ENCODE measurements around the gene WDPCP. TPM values are rescaled to one million over a fixed set of nuclear protein-coding genes. Genes with fewer than 3 reads are reported as not detected.

Gene WDPCP
- total RNA-seq, 4 donors from 2014 or later: 6.5 to 41.3 (median 7.4) TPM

DNA sequence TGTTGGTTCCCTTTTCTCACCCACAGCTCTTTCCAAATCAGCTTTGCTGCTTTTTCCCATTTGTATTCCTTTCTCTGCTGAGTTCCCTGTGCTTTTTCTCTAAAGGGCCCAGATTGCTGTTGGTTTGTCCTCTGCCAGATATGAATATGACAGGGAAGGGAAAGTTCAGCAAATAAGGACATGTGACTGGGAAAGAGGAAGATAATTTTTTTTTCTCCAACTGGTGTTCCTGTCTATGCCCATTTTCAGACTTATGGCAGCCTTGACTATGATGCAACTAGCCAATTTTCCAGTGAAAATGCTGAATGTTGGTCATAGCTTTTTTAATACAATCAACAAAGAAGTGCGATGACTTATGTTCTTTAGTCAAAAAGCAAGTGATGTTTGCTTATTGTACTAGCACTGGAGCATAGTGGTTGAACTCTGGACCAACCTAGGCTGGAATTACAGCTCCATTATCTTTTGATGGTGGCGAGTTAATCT lies 8.2 kb upstream of the WDPCP start:
- Histone ChIP-seq H3K27ac (no peak overlapping the region), H3K36me3 (peaks cover 0 to 58% (median 0%) of the 10 kb centered on the region in 3 donors), H3K27me3 (no peaks in the 10 kb centered on the region), H3K4me3 (no peak overlapping the region), H3K9me3 (no peaks in the 10 kb centered on the region), H3K4me1 (peaks cover 0 to 16% (median 0%) of the 10 kb centered on the region in 4 donors)
- TF ChIP-seq CTCF (IDR thresholded peaks at IDR 0.05): no peak
- TF ChIP-seq POLR2A (IDR thresholded peaks at IDR 0.05): no peak
- no peak for DNase-seq

GRCh38 chr2:63594660-63595059 lies 6.4 kb upstream of the WDPCP start:
- Histone ChIP-seq H3K4me3 (no peak overlapping the region), H3K4me1 (peaks cover 0 to 34% (median 1%) of the 10 kb centered on the region in 4 donors), H3K9me3 (no peaks in the 10 kb centered on the region), H3K27me3 (no peaks in the 10 kb centered on the region), H3K36me3 (peaks cover 0 to 42% (median 0%) of the 10 kb centered on the region in 3 donors), H3K27ac (no peak overlapping the region)
- DNase-seq: no peak
- peak in 3 of 6 experiments; percentile 16 to 48 (median 41) for TF ChIP-seq CTCF (IDR thresholded peaks at IDR 0.05)
- no peak for TF ChIP-seq POLR2A (IDR thresholded peaks at IDR 0.05)

DNA sequence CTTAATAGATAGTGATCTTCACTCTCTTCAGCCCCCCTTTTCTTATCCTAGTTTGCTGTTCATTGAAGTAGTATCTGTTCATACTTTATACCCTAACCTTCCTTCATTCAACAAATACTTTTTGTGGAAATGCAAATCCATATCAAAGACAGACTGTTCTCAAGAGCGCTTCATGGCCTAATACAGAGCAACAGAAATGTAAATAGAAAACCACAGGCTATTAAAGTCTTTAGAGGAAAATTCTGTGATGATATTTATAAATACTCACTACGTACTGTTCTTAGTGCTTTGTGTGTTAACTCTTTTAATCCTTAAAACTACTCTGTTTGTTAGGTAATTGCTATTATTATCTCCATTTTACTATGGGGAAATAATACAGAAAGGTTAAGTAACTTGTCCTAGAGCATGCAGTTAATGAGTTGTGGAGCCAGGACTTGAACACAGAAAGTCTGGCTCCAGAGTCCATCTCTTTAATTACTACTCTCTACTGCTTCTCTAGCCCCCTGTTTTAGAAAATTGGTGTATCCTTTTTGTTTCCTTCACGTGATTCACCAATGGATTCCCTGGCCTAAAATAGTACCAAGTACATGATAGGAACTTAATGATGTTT lies 3.4 kb upstream of the WDPCP start:
- no peak for TF ChIP-seq CTCF (IDR thresholded peaks at IDR 0.05)
- no peak overlapping the region for H3K27ac ChIP-seq

DNA sequence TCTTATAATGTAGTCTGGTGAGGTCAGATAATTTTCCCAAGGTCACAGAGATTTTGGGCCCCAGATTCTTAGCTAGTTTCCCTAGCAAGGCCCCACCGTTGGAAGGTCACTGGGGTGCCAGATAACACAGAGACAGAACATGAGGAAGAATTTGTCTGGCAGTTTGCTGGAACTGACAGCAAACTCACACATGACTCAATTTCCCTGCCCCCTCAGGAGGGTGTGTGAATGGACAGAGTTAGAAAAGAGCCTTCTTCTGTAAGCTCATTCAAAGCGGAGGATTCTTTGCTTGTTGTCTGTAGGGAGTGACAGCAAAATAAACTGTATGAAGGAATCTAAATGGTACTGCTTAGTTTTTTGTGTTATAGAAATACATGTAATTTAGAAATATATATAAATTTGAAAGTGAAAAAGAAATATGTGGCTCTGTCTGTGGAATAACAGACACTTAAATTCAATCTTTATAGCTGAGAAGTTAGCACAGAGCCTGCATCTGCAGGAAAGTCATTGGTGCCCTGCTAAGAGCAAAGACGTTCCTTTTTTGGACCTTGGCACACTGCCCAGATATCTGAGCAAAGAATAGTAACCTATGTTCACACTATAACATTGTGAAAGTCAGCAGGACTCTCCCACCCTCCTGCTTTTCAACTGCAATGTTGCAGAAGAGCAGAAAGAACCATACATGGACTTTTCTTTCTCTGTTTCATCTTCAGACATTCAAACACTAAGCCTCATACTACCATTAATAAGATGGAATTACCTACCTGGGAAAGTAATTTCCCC lies 2.5 kb upstream of the WDPCP start:
- Histone ChIP-seq H3K27ac (peak overlapping the region in 1 of 4 donors; percentile 17), H3K4me3 (no peak overlapping the region), H3K36me3 (peaks cover 0 to 24% (median 0%) of the 10 kb centered on the region in 3 donors), H3K27me3 (no peaks in the 10 kb centered on the region), H3K9me3 (no peaks in the 10 kb centered on the region), H3K4me1 (peaks cover 0 to 36% (median 3%) of the 10 kb centered on the region in 4 donors)
- no peak for DNase-seq
- TF ChIP-seq CTCF (IDR thresholded peaks at IDR 0.05): no peak
- no peak for TF ChIP-seq POLR2A (IDR thresholded peaks at IDR 0.05)

More for the DNA sequence above, 3.4 kb upstream of the WDPCP start:
- no peaks in the 10 kb centered on the region for H3K27me3 ChIP-seq
- no peak for DNase-seq
- peaks cover 0 to 42% (median 3%) of the 10 kb centered on the region in 4 donors for H3K4me1 ChIP-seq
- H3K9me3 ChIP-seq: no peaks in the 10 kb centered on the region
- H3K4me3 ChIP-seq: no peak overlapping the region
- peaks cover 0 to 28% (median 0%) of the 10 kb centered on the region in 3 donors for H3K36me3 ChIP-seq

DNA sequence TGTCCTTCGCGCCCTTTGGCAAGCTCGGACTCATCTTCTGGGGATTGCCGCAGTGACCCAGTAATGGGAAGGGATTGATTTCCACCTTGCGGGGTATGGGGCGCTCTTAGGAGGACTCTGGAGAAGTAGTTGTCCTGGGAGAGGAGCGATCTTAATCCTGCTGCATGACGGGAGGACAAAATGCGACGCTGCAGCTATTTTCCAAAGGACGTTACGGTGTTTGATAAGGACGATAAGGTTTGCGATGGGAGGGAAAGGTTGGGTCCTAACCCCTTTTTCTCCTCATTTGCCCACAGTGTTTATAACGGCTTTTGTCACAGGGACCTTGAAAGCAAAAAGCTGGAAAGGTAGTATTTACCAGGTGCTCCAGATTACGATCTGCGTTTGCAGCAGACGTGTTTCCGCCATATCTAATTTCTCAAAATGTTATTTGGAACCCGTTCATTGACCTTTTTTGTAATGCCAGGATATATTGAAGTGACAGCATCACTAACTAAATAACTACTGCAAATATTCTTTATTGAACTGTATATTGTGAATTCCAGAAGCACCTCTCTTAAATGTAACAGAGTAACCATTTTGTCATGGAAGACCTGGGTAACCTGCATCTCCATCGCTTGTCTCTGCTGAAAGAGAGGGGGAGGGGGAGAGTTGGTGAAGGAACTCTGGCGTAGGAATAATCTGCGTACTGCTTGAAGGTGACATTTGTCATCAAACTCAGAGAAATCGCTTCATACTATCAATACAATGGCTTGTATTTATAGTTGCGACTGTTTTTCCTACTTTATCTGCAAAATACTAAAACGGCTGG lies 1.1 kb upstream of the WDPCP start:
- peaks cover 0 to 36% (median 3%) of the 10 kb centered on the region in 4 donors for H3K4me1 ChIP-seq
- no peak for DNase-seq
- no peak for TF ChIP-seq POLR2A (IDR thresholded peaks at IDR 0.05)
- no peak for TF ChIP-seq CTCF (IDR thresholded peaks at IDR 0.05)

More for the DNA sequence above, 1.1 kb upstream of the WDPCP start:
- Histone ChIP-seq H3K27me3 (no peaks in the 10 kb centered on the region), H3K36me3 (peaks cover 0 to 9% (median 0%) of the 10 kb centered on the region in 3 donors), H3K9me3 (no peaks in the 10 kb centered on the region), H3K27ac (peak overlapping the region; percentile 76 to 84 (median 80)), H3K4me3 (peak overlapping the region; percentile 64 to 82 (median 71))
